CD4-positive, alpha-beta T cell treated with Interleukin-15 for 1 hour (primary cell): ENCODE measurements around the gene FITM2.

Source experiments
- DNase-seq: peaks from one replicate; pipeline ENCODE4 v3.0.0-alpha.2; 2020

The FITM2 gene

GRCh38 chr20:44274303-44275017 lies 36.5 kb downstream of the FITM2 start:
- DNase-seq, result no peak

DNA sequence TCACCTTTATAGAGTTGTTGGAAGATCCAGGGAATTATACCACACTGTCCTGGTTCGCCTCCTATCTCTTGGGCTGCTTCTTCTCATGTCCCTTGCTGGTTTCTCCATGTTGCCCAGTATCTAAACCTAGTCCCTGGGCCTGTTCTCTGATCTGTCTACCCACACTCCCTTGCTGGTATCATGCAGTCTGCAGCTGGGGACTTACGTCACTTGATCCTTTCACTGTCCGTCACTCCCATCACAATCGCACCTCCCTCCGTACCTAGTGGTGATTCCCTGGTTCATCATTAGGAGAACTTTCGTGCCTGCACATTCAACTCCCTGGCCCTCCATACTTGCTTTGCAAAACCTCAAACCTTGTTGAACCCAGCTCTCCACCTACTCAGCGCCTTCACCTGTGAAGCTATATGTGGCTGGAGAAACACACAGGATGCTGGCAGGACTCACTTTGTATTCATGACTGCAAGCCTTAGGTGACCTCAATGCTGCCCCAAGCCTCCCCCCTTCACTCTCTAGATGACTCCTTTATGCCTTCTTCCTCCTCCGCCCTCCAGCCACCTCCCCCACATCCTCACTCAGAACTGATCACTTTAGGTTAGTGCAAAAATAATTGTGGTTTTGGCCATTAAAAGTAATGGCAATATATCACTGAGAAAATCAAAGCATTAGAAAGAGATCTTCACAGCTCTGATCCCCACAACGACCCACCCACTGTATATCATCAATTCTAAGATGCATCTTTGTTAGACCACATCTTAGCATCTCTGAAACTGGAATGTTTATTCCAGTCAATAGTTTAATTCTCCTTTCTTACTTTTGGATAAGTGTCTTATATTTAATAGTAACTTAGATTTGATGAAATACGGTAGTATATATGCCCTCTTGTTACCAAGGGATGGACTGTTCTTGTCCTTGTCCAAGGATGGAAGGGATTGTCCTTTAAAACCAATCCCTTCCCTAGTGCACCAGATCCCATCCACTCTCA lies 37.5 kb downstream of the FITM2 start:
- no peak for DNase-seq

- no peak for DNase-seq
These were observed 38.9 kb downstream of the FITM2 start for GRCh38 chr20:44271915-44272663.

DNA sequence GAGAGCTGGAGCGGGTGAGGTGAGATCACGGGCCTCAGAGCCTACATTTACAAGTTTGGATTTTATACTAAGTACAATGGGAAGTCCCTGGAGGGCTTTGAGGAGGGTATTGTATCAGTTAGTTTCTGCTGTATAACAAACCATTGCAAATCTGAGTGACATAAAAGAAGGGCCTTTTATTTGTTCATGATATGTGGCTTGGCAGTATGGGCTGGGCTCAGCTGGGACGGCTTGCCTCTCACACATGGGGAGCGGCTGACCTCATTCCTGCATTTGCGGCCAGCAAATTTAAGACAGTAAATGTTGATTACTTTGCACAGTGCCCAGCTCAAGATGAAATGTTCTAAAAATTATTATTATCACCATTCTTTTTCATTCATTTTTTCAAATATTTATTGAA lies 42.2 kb downstream of the FITM2 start:
- DNase-seq, result no peak

GRCh38 chr20:44264287-44264686 lies 46.7 kb downstream of the FITM2 start:
- DNase-seq, result no peak

- no peak for DNase-seq
These were observed 52.6 kb downstream of the FITM2 start for GRCh38 chr20:44258226-44258890.

DNA sequence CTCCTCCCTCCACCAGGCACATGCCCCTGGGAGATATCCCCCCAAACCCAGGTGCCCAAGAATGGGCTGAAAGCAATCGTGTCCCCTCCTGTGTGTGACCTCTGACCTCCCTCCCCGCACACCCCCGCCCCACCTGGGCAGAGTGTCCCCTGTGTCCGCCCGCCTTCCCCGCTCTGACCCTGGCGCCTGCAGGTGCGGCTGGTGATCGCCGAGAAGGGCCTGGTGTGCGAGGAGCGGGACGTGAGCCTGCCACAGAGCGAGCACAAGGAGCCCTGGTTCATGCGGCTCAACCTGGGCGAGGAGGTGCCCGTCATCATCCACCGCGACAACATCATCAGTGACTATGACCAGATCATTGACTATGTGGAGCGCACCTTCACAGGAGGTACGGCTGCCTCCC lies 54.0 kb downstream of the FITM2 start:
- DNase-seq, result no peak

GRCh38 chr20:44255942-44256341 lies 55.1 kb downstream of the FITM2 start:
- no peak for DNase-seq

DNA sequence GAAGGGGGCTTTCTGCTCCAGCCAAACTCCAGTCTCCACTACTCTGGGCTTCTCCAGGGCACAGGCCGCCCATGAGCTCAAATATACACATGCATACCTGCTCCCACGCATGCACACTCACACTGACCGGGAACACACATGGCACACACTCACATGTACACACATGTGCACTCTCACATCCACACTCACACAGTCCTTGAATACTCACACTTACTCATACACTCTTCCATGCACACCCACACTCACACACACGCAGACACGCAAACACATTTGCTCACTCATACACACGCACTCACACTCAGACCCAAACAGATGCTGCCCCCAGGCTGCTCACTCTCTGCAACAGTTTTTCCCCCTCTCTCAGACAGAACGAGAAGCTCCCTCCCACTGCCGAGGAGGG lies 56.9 kb downstream of the FITM2 start:
- DNase-seq, result no peak

GRCh38 chr20:44253528-44253927 lies 57.5 kb downstream of the FITM2 start:
- no peak for DNase-seq
